GM23248 (cell line): ENCODE data around the gene IL21R.

Experiments used
- EZH2 ChIP-seq: fragments of 200-600 bp; sonication (generic); IDR thresholded peaks from 2 replicates; pipeline ENCODE4 v1.6.1; 2018; ENCODE audit warnings: antibody characterized with exemption, mild to moderate bottlenecking; ENCODE audit not compliant: insufficient read depth, poor library complexity, severe bottlenecking
- EZH2phosphoT487 ChIP-seq: fragments of 200-600 bp; sonication (generic); IDR thresholded peaks from 2 replicates; pipeline ENCODE4 v1.6.1; 2018; ENCODE audit warnings: antibody characterized with exemption, moderate library complexity, mild to moderate bottlenecking, low read depth; ENCODE audit not compliant: insufficient read depth

- TF ChIP-seq EZH2 = no peak
- TF ChIP-seq EZH2phosphoT487 = no peak
Measured at GRCh38 chr16:27406511-27407128, 4.6 kb downstream of the IL21R start.
